Right renal pelvis (tissue), 4 donors: ENCODE results near the gene COX4I1. TPM values are rescaled to one million over a fixed set of nuclear protein-coding genes. Genes with fewer than 3 reads are reported as not detected.
A peak's percentile ranks its signal among the peaks of the same experiment; 100 is the strongest.
"Not testable (repeated sequence)": the region's sequence is repeated elsewhere in the genome, so short reads cannot be mapped to it uniquely, and the experiment has no call there.

Experiments
- DNase-seq, 4 donors: peaks; one replicate each; pipeline ENCODE4 v3.0.0-alpha.2; 2013; ENCODE audit warnings: low read depth in 4 of 4, low spot score in 3 of 4, missing footprints in 1 of 4
- polyA plus RNA-seq, 4 donors: library from polyadenylated mRNA; unstranded; fragments of 120-200 nt; gene quantifications; one replicate each; pipeline ENCODE4 v1.2.1, GENCODE V29; 2013; ENCODE audit not compliant: insufficient read length in 4 of 4

Gene COX4I1
- polyA plus RNA-seq, 4 donors: 357 to 440 (median 366) TPM

- no peak for DNase-seq
Observed at GRCh38 chr16:85798283-85798776, 1.2 kb upstream of the COX4I1 start.

GRCh38 chr16:85798901-85799496 is 496 bp upstream of the COX4I1 start:
- DNase-seq: no peak

GRCh38 chr16:85800321-85800669 is 800 bp downstream of the COX4I1 start:
- no peak for DNase-seq

- no peak for DNase-seq
Observed at GRCh38 chr16:85803570-85803969, 4.1 kb downstream of the COX4I1 start.

DNA sequence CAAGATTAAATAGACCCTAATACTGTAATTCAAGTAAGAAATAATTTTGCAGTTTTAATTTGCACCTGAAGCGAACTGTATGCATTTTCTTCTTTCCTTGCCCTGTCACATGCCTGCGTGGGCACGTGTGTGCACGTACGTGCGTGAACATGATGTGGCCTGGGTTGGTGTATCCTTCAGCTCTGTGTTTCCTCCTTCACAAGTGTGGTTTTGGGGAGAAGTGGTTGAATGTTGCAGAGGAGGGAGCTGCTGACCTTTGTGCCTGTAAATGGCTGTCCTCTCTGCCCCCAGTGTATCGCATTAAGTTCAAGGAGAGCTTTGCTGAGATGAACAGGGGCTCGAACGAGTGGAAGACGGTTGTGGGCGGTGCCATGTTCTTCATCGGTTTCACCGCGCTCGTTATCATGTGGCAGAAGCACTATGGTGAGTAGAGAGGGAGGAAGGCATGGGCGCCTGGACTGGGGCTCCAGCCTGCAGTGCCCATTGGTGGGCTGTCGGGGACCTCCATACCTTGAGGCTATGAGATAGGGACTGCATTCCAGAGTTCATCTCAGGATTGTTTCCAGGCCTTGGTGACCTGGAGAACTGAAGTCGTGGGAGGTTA is 6.0 kb downstream of the COX4I1 start:
- DNase-seq: no peak

GRCh38 chr16:85806539-85806938 is 7.0 kb downstream of the COX4I1 start:
- no peak for DNase-seq

DNA sequence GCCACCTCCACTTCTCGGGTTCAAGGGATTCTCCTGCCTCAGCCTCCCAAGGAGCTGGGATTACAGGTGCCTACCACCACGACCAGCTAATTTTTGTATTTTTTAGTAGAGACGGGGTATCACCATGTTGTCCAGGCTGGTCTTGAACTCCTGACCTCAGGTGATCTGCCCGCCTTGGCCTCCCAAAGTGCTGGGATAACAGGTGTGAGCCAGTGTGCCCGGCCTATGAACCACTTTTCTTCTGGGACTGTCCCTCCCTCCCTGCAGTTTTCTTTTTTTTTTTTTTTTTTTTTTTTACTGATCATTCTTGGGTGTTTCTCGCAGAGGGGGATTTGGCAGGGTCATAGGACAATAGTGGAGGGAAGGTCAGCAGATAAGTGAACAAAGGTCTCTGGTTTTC is 7.8 kb downstream of the COX4I1 start:
- DNase-seq: not testable (repeated sequence)

DNA sequence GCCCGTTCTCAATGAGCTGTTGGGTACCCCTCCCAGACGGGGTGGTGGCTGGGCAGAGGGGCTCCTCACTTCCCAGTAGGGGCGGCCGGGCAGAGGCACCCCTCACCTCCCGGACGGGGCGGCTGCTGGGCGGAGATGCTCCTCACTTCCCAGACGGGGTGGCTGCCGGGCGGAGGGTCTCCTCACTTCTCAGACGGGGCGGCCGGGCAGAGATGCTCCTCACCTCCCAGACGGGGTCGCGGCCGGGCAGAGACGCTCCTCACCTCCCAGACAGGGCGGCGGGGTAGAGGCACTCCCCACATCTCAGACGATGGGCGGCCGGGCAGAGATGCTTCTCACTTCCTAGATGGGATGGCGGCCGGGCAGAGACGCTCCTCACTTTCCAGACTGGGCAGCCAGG is 8.6 kb downstream of the COX4I1 start:
- DNase-seq: not testable (repeated sequence)

GRCh38 chr16:85808926-85809325 is 9.4 kb downstream of the COX4I1 start:
- no peak for DNase-seq

- DNase-seq: no peak
Observed at GRCh38 chr16:85809645-85810044, 10.2 kb downstream of the COX4I1 start.

GRCh38 chr16:85810097-85810741 is 10.7 kb downstream of the COX4I1 start:
- DNase-seq: no peak

GRCh38 chr16:85810742-85811115 is 11.2 kb downstream of the COX4I1 start:
- DNase-seq: no peak

GRCh38 chr16:85812031-85812807 is 12.7 kb downstream of the COX4I1 start:
- DNase-seq: no peak

- no peak for DNase-seq
Observed at GRCh38 chr16:85812811-85813700, 13.6 kb downstream of the COX4I1 start.

GRCh38 chr16:85816159-85816558 is 16.7 kb downstream of the COX4I1 start:
- DNase-seq: no peak

- DNase-seq: not testable (repeated sequence)
Observed at GRCh38 chr16:85817195-85817594, 17.7 kb downstream of the COX4I1 start.

DNA sequence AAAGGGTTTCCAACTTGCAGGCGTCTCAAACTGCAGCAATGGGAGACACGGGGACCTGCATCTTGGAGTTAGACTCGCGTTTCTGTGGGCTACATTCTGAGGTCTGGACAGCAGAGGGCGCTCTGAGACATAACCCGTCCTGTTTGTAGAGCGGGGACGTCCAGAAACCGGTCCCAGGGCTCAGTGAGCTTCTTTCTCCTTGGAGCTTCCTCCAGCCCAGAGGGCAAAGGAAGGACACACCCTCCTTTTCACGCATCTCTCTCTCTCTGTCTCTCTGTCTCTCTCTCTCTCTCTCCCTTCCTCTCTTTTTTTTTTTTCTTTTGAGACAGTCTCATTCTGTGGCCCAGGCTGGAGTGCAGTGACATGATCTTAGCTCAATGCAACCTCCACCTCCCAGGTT is 19.8 kb downstream of the COX4I1 start:
- peak; percentile 60 to 74 (median 64) for DNase-seq

- DNase-seq: no peak
Observed at GRCh38 chr16:85819771-85820170, 20.3 kb downstream of the COX4I1 start.

GRCh38 chr16:85820604-85821372 is 21.3 kb downstream of the COX4I1 start:
- no peak for DNase-seq
